Tongue (tissue), 2 donors: Measurements from ENCODE around the gene POLR2L. TPM values are rescaled to one million over a fixed set of nuclear protein-coding genes. Genes with fewer than 3 reads are reported as not detected.

ENCODE experiments used
- DNase-seq: peaks from one replicate; pipeline ENCODE4 v3.0.0-alpha.2; 2015
- total RNA-seq: library from RNA; depleted of rRNA; stranded (reverse); fragments of >200 nt; gene quantifications from one replicate; pipeline ENCODE4 v1.2.3, GENCODE V29; 2014

POLR2L gene
- total RNA-seq, 1 donor from 2014 or later: 11.9 TPM

GRCh38 chr11:868802-869201, 26.5 kb upstream of the POLR2L start:
- DNase-seq: no peak

GRCh38 chr11:868394-868793, 26.1 kb upstream of the POLR2L start:
- DNase-seq: no peak

- no peak for DNase-seq
These were observed 25.6 kb upstream of the POLR2L start for GRCh38 chr11:867856-868358.

GRCh38 chr11:866481-866880, 24.2 kb upstream of the POLR2L start:
- no peak for DNase-seq

GRCh38 chr11:865462-866430, 23.4 kb upstream of the POLR2L start:
- DNase-seq: no peak

- no peak for DNase-seq
These were observed 22.6 kb upstream of the POLR2L start for GRCh38 chr11:864898-865297.

- DNase-seq: no peak
These were observed 21.8 kb upstream of the POLR2L start for GRCh38 chr11:863910-864827.

GRCh38 chr11:863023-863909, 20.9 kb upstream of the POLR2L start:
- no peak for DNase-seq

- no peak for DNase-seq
These were observed 20.3 kb upstream of the POLR2L start for GRCh38 chr11:862696-863022.

GRCh38 chr11:862081-862661, 19.8 kb upstream of the POLR2L start:
- DNase-seq: peak; percentile 72

GRCh38 chr11:861105-861479, 18.8 kb upstream of the POLR2L start:
- no peak for DNase-seq

GRCh38 chr11:860234-861104, 18.1 kb upstream of the POLR2L start:
- no peak for DNase-seq

GRCh38 chr11:859394-860131, 17.2 kb upstream of the POLR2L start:
- DNase-seq: peak; percentile 88

- DNase-seq: no peak
These were observed 16.5 kb upstream of the POLR2L start for GRCh38 chr11:858762-859339.

- no peak for DNase-seq
These were observed 15.9 kb upstream of the POLR2L start for GRCh38 chr11:858053-858761.

GRCh38 chr11:856397-856796, 14.1 kb upstream of the POLR2L start:
- no peak for DNase-seq

- no peak for DNase-seq
These were observed 13.5 kb upstream of the POLR2L start for GRCh38 chr11:855796-856195.

GRCh38 chr11:855330-855674, 13.0 kb upstream of the POLR2L start:
- DNase-seq: no peak
